NT2/D1 (cell line): Measurements from ENCODE around the gene SH3PXD2B.

Experiments used
- DNase-seq: peaks from one replicate; pipeline ENCODE4 v3.0.0-alpha.2; 2011; ENCODE audit warnings: low read depth, low spot score
- H3K27me3 ChIP-seq: 2 replicates; pipeline ENCODE4 v1.6.0; 2011; ENCODE audit warnings: mild to moderate bottlenecking; ENCODE audit not compliant: insufficient read length, insufficient read depth
- H3K36me3 ChIP-seq: 2 replicates; pipeline ENCODE4 v1.6.1; 2011; ENCODE audit warnings: mild to moderate bottlenecking, low read length, mixed read lengths; ENCODE audit not compliant: insufficient read depth, insufficient read length
- H3K4me1 ChIP-seq: 2 replicates; pipeline ENCODE4 v1.5.1; 2011; ENCODE audit not compliant: insufficient read depth, insufficient read length
- H3K4me3 ChIP-seq: 2 replicates; pipeline ENCODE4 v1.5.1; 2011; ENCODE audit warnings: low read depth; ENCODE audit not compliant: insufficient read length
- H3K9ac ChIP-seq: 2 replicates; pipeline ENCODE4 v1.6.0; 2011; ENCODE audit warnings: low read depth; ENCODE audit not compliant: insufficient read length
- H3K9me3 ChIP-seq: 2 replicates; pipeline ENCODE4 v1.5.1; 2011; ENCODE audit warnings: mild to moderate bottlenecking, low read length; ENCODE audit not compliant: insufficient read depth
- SUZ12 ChIP-seq: IDR thresholded peaks from 2 replicates; pipeline ENCODE4 v1.6.1; 2011; ENCODE audit not compliant: insufficient read length, insufficient read depth; ENCODE audit errors: extremely low read depth
- YY1 ChIP-seq: IDR thresholded peaks from 2 replicates; pipeline ENCODE4 v1.6.1; 2011; ENCODE audit not compliant: insufficient read length, insufficient read depth
- ZNF274 ChIP-seq: IDR thresholded peaks from 2 replicates; pipeline ENCODE4 v1.6.1; 2011; ENCODE audit warnings: mild to moderate bottlenecking, low read depth, low read length

Gene SH3PXD2B

DNA sequence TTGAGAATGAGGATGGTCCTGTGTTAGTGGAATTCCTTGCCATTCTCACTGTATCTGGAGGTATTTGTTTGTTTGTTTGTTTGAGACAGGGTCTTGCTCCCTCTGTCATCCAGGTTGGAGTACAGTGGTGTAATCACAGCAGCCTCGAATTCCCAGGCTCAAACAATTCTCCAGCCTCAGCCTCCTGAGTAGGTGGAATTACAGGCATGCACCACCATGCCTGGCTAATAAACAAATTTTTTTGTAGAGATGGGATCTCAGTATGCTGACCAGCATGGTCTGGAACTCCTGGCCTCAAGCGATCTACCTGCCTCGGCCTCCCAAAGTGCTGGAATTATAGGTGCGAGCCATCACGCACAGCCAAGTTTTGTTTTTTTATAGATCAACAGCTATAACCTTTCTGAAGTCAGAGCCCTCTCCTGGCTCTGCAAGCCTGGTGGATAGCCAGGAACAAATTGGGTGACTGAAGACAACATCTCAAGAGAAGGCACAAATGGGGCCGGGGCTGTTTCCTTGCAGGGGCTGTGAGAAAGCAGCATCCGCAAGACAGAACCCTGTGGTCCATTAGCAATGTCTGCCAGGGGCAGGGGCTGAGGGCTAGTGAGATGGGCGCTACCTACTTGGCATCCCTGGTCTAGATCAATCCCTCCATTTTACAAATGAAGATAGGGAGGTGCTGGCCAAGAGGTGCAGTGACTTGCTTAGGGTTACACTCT lies 18.8 kb downstream of the SH3PXD2B start:
- no peak overlapping the region for H3K9ac ChIP-seq
- peaks cover 25% of the 10 kb centered on the region for H3K36me3 ChIP-seq
- no peaks in the 10 kb centered on the region for H3K27me3 ChIP-seq
- H3K9me3 ChIP-seq: no peaks in the 10 kb centered on the region
- H3K4me3 ChIP-seq: no peak overlapping the region
- no peak for DNase-seq
- H3K4me1 ChIP-seq: peaks cover 4% of the 10 kb centered on the region
- TF ChIP-seq SUZ12: no peak

DNA sequence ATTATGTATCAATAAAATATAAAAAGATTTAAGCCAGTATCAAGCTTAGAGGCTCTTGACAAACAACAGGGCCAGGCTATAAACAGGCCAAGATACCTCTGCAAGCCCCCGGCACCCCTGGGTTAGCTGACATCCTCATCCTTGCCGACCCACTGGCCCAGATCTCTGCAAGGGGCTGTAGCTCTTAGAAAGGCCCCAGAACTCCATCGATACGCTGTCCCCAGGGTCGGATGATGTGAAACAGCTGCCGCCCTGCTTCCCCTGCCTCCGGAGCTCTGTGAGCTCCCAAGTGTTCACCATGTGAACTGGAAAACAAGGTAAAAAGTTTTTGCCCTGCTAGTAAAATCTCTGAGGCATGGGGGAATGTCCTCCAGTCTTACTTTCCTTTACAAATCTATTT lies 20.1 kb downstream of the SH3PXD2B start:
- TF ChIP-seq YY1: no peak
- no peak for TF ChIP-seq SUZ12
- no peak for TF ChIP-seq ZNF274
- no peaks in the 10 kb centered on the region for H3K9me3 ChIP-seq
- H3K4me3 ChIP-seq: no peak overlapping the region
- H3K27me3 ChIP-seq: no peaks in the 10 kb centered on the region
- peaks cover 20% of the 10 kb centered on the region for H3K36me3 ChIP-seq
- no peak overlapping the region for H3K9ac ChIP-seq
- DNase-seq: no peak
- peaks cover 4% of the 10 kb centered on the region for H3K4me1 ChIP-seq

DNA sequence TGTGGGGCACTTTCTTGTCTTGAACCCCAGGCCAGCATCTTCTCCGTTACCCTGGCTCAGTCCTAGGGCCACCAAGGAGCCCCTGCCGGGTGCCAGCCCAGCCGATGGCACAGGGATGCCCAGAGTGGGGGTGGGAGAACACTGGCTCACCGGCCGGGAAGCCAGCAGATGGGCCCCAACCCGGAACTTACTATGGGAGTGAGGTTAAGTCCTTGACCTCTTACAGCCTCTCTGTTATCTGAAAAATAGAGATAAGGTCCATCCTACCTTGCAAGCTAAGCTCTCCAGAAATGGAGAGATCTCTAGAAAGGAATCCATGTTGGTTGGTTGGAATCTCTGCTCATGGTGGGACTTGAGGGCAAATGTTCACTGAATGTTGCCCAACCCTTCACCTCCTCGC lies 20.8 kb downstream of the SH3PXD2B start:
- TF ChIP-seq YY1: no peak
- TF ChIP-seq SUZ12: no peak
- TF ChIP-seq ZNF274: no peak
- Histone ChIP-seq H3K4me3 (no peak overlapping the region), H3K9ac (no peak overlapping the region), H3K27me3 (no peaks in the 10 kb centered on the region), H3K4me1 (peaks cover 4% of the 10 kb centered on the region), H3K9me3 (no peaks in the 10 kb centered on the region), H3K36me3 (peaks cover 23% of the 10 kb centered on the region)
- DNase-seq: no peak

- no peak for DNase-seq
- peaks cover 4% of the 10 kb centered on the region for H3K4me1 ChIP-seq
Measured at GRCh38 chr5:172433071-172433470, 21.3 kb downstream of the SH3PXD2B start.

GRCh38 chr5:172430354-172430753 lies 24.0 kb downstream of the SH3PXD2B start:
- peaks cover 12% of the 10 kb centered on the region for H3K36me3 ChIP-seq
- TF ChIP-seq ZNF274 (no peak), YY1 (no peak), SUZ12 (no peak)
- no peak overlapping the region for H3K4me3 ChIP-seq
- no peak overlapping the region for H3K9ac ChIP-seq
- no peaks in the 10 kb centered on the region for H3K4me1 ChIP-seq
- H3K9me3 ChIP-seq: no peaks in the 10 kb centered on the region
- no peaks in the 10 kb centered on the region for H3K27me3 ChIP-seq
- DNase-seq: no peak

More at GRCh38 chr5:172433071-172433470, 21.3 kb downstream of the SH3PXD2B start:
- TF ChIP-seq ZNF274: no peak
- TF ChIP-seq YY1: no peak
- TF ChIP-seq SUZ12: no peak
- H3K27me3 ChIP-seq: no peaks in the 10 kb centered on the region
- peaks cover 23% of the 10 kb centered on the region for H3K36me3 ChIP-seq
- no peak overlapping the region for H3K4me3 ChIP-seq
- H3K9me3 ChIP-seq: no peaks in the 10 kb centered on the region
- no peak overlapping the region for H3K9ac ChIP-seq

DNA sequence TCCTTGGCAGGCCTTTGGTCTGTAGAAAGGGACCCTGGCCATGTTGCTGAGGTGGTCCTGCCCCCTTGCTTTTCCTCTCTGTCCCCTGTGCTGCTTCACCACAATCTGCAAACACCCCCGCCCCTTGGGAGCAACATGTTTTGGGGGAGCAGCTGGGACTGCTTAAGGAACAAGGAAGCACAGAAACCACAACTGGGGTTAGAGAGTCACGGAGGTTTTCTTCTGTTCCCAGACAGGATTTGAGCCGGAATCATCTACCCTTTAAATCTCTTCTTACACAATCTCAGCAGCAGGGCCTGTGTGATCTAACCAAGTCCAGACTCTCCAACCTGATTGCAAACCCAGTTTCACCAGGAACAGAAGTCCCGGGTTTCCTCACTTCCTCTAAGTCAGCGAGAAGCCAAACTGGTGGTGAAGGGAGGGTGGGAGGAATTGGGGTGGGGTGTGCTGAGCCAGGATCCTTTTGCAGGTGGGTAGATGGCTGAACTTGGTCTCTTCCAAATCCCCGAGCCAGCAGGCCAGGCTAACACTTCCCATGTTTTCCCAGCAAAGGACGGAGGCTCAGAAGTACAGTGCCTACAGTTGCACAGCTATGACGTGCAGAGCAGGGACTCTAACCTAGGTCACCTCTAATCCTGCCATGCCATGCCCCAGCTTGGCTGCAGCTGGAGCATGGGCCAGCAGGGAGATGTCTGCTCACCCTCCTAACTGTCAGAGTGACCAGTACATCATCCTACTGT lies 25.0 kb downstream of the SH3PXD2B start:
- DNase-seq: no peak
- Histone ChIP-seq H3K4me1 (no peaks in the 10 kb centered on the region), H3K36me3 (peaks cover 12% of the 10 kb centered on the region), H3K9me3 (no peaks in the 10 kb centered on the region), H3K9ac (no peak overlapping the region), H3K4me3 (no peak overlapping the region), H3K27me3 (no peaks in the 10 kb centered on the region)
- no peak for TF ChIP-seq SUZ12
- TF ChIP-seq ZNF274: no peak
- no peak for TF ChIP-seq YY1
